Stomach (tissue), 9 donors: ENCODE results near the gene TEDC1. TPM values are rescaled to one million over a fixed set of nuclear protein-coding genes. Genes with fewer than 3 reads are reported as not detected.

ENCODE experiments used
- DNase-seq, 2 donors: peaks; one replicate each; pipeline versions ENCODE4 v3.0.0 to v3.0.0-alpha.2; 2013 to 2019
- H3K27ac ChIP-seq, 5 donors: fragments of 200-600 bp in 4 of 5; sonication (generic) in 4 of 5; one replicate each; pipeline ENCODE4 v1.5.1; 2013 to 2019; ENCODE audit warnings: mild to moderate bottlenecking in 1 of 5, moderate library complexity in 1 of 5
- H3K27me3 ChIP-seq, 3 donors: fragments of 200-600 bp; sonication (generic); one replicate each; pipeline ENCODE4 v1.5.1; 2017 to 2019; ENCODE audit warnings: mixed run types in 1 of 3
- H3K36me3 ChIP-seq, 4 donors: fragments of 200-600 bp; sonication (generic); 1 replicate in 3 of 4; 2 replicates in 1 of 4; pipeline ENCODE4 v1.5.1; 2016 to 2019
- H3K4me1 ChIP-seq, 4 donors: fragments of 200-600 bp; sonication (generic); one replicate each; pipeline ENCODE4 v1.5.1; 2016 to 2019
- H3K4me3 ChIP-seq, 4 donors: fragments of 200-600 bp; sonication (generic) in 3 of 4; one replicate each; pipeline ENCODE4 v1.5.1; 2016 to 2019; ENCODE audit warnings: mild to moderate bottlenecking in 1 of 4
- H3K9me3 ChIP-seq, 4 donors: fragments of 200-600 bp; sonication (generic); one replicate each; pipeline ENCODE4 v1.5.1; 2016 to 2019
- EP300 ChIP-seq: sonication (generic); formaldehyde crosslinking; IDR thresholded peaks from one replicate; pipeline ENCODE4 v1.6.1; 2017; ENCODE audit warnings: antibody characterized with exemption
- POLR2A ChIP-seq, 4 donors: fragments of 450-650 bp; IDR thresholded peaks; one replicate each; pipeline ENCODE4 v1.6.1; 2016; ENCODE audit warnings: antibody characterized with exemption in 4 of 4, control low read depth in 2 of 4, mild to moderate bottlenecking in 1 of 4, moderate library complexity in 1 of 4
- POLR2AphosphoS5 ChIP-seq, 3 donors: sonication (generic); formaldehyde crosslinking; IDR thresholded peaks; one replicate each; pipeline ENCODE4 v1.6.1; 2016; ENCODE audit warnings: antibody characterized with exemption in 3 of 3
- WGBS, 5 donors: extraction: QIAGEN DNeasy Blood & Tissue Kit in 3 of 5; methylation state at CpG; one replicate each; pipeline versions ENCODE4 v1.1.5 to v1.1.7; 2013 to 2018; 5-methylcytosine and 5-hydroxymethylcytosine counted together
- intact Hi-C: fragments of 100-400 bp; cut with DNase I; formaldehyde crosslinking; loops from one replicate; pipeline ENCODE4 v1.15.1; 2023; ENCODE audit warnings: low total_unique reads
- polyA plus RNA-seq, 3 donors: library from polyadenylated mRNA; stranded (reverse); fragments of 200-250 nt; gene quantifications; one replicate each; pipeline ENCODE4 v1.2.3, GENCODE V29; 2013
- total RNA-seq, 5 donors: library from RNA; depleted of rRNA; stranded (reverse); fragments of >200 nt; gene quantifications; one replicate each; pipeline versions ENCODE4 v1.1.0 to v1.2.3, GENCODE V29; 2014 to 2016
- TF ChIP-seq, protein P1 (sequence below), 7 experiments: fragments of 450-650 bp in 4 of 7; fragments of 200-600 bp in 3 of 7; sonication (generic) in 3 of 7; IDR thresholded peaks; one replicate each; pipeline ENCODE4 v1.5.1; 2016 to 2019; ENCODE audit warnings: antibody characterized with exemption in 7 of 7, control low read depth in 2 of 7, mild to moderate bottlenecking in 1 of 7
- donor health status: healthy with polysubstance abuse.
- donor health status: Bipolar disorder and iron deficiency.
- donor health status: healthy.

TEDC1 gene
- total and polyA plus RNA-seq, 8 donors, result 3.0 to 167 (median 17.9) TPM

GRCh38 chr14:105455766-105456660, 35.0 kb upstream of the TEDC1 start:
- 89 to 91% (median 90%) methylated on average over 20 to 22 of the region's 22 CpGs for WGBS, 5 donors
- Histone ChIP-seq H3K9me3 (no peaks in the 10 kb centered on the region), H3K4me3 (no peak overlapping the region), H3K27me3 (no peaks in the 10 kb centered on the region), H3K27ac (no peak overlapping the region), H3K4me1 (no peaks in the 10 kb centered on the region), H3K36me3 (peaks cover 47 to 88% (median 85%) of the 10 kb centered on the region in 4 donors)
- TF ChIP-seq POLR2A (IDR thresholded peaks at IDR 0.05) (no peak), EP300 (no peak), POLR2AphosphoS5 (IDR thresholded peaks at IDR 0.05) (no peak)
- TF ChIP-seq, protein P1, sequence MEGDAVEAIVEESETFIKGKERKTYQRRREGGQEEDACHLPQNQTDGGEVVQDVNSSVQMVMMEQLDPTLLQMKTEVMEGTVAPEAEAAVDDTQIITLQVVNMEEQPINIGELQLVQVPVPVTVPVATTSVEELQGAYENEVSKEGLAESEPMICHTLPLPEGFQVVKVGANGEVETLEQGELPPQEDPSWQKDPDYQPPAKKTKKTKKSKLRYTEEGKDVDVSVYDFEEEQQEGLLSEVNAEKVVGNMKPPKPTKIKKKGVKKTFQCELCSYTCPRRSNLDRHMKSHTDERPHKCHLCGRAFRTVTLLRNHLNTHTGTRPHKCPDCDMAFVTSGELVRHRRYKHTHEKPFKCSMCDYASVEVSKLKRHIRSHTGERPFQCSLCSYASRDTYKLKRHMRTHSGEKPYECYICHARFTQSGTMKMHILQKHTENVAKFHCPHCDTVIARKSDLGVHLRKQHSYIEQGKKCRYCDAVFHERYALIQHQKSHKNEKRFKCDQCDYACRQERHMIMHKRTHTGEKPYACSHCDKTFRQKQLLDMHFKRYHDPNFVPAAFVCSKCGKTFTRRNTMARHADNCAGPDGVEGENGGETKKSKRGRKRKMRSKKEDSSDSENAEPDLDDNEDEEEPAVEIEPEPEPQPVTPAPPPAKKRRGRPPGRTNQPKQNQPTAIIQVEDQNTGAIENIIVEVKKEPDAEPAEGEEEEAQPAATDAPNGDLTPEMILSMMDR (IDR thresholded peaks at IDR 0.05), result no peak
- intact Hi-C loops, result no loop called here
- no peak for DNase-seq

GRCh38 chr14:105456736-105457617, 34.1 kb upstream of the TEDC1 start:
- Histone ChIP-seq H3K4me3 (no peak overlapping the region), H3K9me3 (no peaks in the 10 kb centered on the region), H3K27ac (no peak overlapping the region), H3K27me3 (no peaks in the 10 kb centered on the region), H3K4me1 (no peaks in the 10 kb centered on the region), H3K36me3 (peaks cover 43 to 89% (median 88%) of the 10 kb centered on the region in 4 donors)
- no peak for TF ChIP-seq POLR2A (IDR thresholded peaks at IDR 0.05)
- TF ChIP-seq POLR2AphosphoS5 (IDR thresholded peaks at IDR 0.05), result no peak
- TF ChIP-seq, protein P1 (IDR thresholded peaks at IDR 0.05), result no peak
- no peak for TF ChIP-seq EP300
- intact Hi-C loops, result no loop called here
- no peak for DNase-seq
- 82 to 91% (median 87%) methylated on average over 14 to 22 of the region's 22 CpGs for WGBS, 5 donors

DNA sequence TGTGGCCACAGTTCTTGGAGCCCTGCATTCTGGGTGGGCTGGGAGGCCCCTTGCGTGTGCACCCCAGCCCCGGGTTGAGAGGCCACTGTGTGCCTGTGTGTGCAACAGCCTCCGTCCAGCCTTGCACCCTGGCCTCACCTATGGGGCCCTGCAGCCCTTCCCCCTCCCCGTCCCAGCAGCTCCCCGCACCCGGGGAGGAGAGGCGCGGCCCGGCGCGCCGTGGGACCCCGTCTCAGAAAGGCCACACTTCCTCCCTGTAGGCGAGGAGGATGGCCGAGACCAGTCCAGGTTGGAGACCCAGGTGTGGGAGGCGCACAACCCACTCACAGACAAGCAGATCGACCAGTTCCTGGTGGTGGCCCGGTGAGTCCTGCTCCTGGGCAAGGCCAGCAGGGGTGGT, 33.0 kb upstream of the TEDC1 start:
- H3K36me3 ChIP-seq, result peaks cover 46 to 89% (median 87%) of the 10 kb centered on the region in 4 donors
- whole genome bisulfite sequencing, 5 donors, result 88 to 91% (median 89%) methylated on average over 4 to 18 of the region's 18 CpGs
- TF ChIP-seq POLR2AphosphoS5 (IDR thresholded peaks at IDR 0.05) (no peak), EP300 (no peak), POLR2A (IDR thresholded peaks at IDR 0.05) (no peak)
- TF ChIP-seq, protein P1 (IDR thresholded peaks at IDR 0.05), result no peak
- no peak for DNase-seq
- H3K4me1 ChIP-seq, result no peaks in the 10 kb centered on the region
- no peak overlapping the region for H3K27ac ChIP-seq
- H3K27me3 ChIP-seq, result no peaks in the 10 kb centered on the region
- intact Hi-C loops, result no loop called here
- no peak overlapping the region for H3K4me3 ChIP-seq
- H3K9me3 ChIP-seq, result no peaks in the 10 kb centered on the region

DNA sequence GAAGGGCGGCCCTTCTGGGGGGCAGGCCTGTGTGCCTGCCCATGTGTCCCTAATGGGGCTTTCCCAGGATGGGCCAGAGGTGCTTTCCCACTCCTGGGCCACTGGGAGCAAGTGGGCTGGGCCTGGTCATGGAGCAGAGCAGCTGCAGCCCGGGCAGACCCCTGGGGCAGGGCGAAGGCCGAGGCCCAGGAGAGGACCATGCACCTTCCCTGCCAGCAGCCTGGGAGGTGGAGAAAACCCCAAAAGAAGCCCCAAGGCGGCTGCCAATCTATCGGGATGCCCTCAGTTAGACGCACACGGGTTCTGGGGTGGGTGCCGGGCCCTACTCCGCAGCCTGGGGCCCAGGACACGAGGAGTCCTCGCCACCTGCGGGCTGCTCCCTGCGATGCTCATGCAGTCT, 32.5 kb upstream of the TEDC1 start:
- no peaks in the 10 kb centered on the region for H3K9me3 ChIP-seq
- H3K4me3 ChIP-seq, result no peak overlapping the region
- H3K4me1 ChIP-seq, result no peaks in the 10 kb centered on the region
- no peak for TF ChIP-seq POLR2A (IDR thresholded peaks at IDR 0.05)
- no peak for TF ChIP-seq EP300
- TF ChIP-seq, protein P1 (IDR thresholded peaks at IDR 0.05), result no peak
- no peak for TF ChIP-seq POLR2AphosphoS5 (IDR thresholded peaks at IDR 0.05)
- intact Hi-C loops, result no loop called here
- H3K27ac ChIP-seq, result no peak overlapping the region
- no peaks in the 10 kb centered on the region for H3K27me3 ChIP-seq
- DNase-seq, result no peak
- WGBS, 5 donors, result 86 to 100% (median 91%) methylated on average over 2 to 14 of the region's 14 CpGs
- peaks cover 52 to 89% (median 87%) of the 10 kb centered on the region in 4 donors for H3K36me3 ChIP-seq
